ES-I3 (cell line): ENCODE results near the gene ANKRD60.

Experiments
- H3K36me3 ChIP-seq: 2 replicates; pipeline ENCODE4 v1.6.1; 2013; ENCODE audit warnings: mild to moderate bottlenecking, low read length, control low read depth, moderate library complexity; ENCODE audit not compliant: insufficient read depth
- H3K4me1 ChIP-seq: 2 replicates; pipeline ENCODE4 v1.6.1; 2013; ENCODE audit warnings: mild to moderate bottlenecking, control low read depth, low read length; ENCODE audit not compliant: insufficient read depth
- H3K9ac ChIP-seq: 2 replicates; pipeline ENCODE4 v1.6.1; 2013; ENCODE audit warnings: low read depth, mild to moderate bottlenecking, low read length, moderate library complexity
- H3K9me3 ChIP-seq: 2 replicates; pipeline ENCODE4 v1.6.1; 2013; ENCODE audit warnings: mild to moderate bottlenecking, low read length, moderate library complexity; ENCODE audit not compliant: control insufficient read depth, insufficient read depth

ANKRD60 gene, protein sequence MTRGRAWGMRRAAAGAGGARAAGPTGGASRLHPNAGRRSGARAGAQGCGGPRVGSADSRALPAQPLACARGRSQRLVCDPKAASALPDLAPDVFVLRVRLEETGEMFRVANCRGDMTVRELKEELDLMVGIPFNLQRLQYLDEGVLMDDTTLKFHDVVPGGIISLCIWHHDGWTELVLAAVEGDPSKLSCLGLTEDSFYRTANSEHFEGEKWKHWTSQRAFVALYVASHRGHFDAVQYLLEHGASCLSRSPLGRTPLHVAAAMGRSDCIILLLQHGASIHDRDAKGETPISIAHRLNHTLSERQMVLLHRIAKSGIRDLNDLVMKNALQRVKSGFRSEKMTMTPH

DNA sequence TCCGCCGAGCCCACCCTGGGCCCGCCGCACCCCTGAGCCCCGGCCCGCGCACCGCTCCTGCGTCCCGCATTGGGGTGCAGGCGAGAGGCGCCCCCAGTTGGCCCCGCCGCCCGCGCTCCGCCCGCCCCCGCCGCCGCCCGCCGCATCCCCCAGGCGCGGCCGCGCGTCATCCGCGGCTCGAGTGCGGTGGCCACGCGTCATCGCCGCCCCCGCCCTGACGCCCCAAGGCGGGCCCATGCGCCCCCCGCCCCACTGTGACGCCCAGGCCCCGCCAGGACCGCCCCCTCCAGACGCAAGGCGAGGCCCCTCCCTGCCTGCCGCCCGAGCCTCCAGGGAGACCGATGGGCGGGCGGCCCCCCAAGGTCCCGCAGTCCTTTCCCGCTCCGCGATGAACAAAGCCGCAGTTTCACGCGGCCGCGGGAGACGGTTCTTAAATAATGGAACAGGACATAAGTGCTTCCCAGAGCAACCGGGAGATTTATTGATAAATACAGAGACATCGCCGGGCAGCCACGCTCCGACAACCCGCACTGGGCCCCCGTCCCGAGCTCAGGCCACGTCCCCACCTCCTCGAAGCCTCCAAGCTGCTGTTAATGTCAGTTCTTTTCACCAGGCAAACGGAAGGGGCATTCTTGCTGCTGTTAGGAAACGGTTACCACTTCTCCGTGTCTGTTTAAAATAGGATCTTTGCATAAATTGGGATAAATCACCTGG lies at the start of gene ANKRD60:
ANKRD60 (minus strand) TSS at position 170 of the 714 bp plus-strand sequence; CDS start at position 170, 0 bp downstream.
- Histone ChIP-seq H3K9ac (peak within 1 kb of the TSS; percentile 64), H3K9me3 (no peaks in the 10 kb centered on the region), H3K4me1 (no peaks in the 10 kb centered on the region), H3K36me3 (no peaks in the 10 kb centered on the region)

DNA sequence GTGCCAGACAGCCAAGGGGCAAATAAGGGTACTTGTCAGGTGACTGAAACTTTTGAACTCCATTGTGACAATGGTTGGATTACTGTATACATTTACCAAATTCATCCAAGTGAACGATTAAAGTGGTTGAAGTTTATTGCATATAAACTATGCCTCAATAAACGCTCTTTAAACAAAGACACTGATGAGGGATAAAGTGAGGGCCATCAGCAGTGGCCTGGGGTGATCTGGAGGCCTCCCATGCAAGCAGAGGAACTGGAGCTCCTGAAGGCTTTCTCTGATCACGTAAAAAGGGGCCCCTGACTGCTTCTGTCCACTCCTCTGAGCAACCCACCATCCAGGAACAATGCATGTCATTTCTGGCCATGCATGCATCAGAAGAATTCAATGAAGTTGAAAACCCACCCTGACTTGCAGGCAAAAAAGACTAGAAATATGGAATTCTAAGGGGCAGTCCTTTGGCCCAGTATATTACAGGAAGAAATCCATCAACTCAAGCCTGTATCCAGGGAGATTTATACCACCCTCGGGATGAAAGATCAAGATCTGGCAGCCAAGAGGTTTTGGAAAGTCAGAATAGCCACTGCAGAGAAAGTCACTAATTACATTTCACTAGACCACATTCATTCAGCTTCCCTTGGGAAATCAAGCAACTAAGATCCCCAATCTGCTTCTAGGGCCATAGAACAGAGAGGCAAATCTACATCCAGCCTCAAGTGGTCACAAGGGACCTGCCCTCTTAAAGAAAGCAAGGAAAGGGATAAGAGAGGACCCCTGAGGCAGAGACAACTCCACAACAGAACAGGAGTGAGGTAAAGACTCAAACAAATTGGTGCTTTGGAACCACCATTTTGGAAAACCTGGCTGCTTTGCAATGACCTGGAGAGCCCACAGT lies 49.4 kb upstream of the ANKRD60 start:
- Histone ChIP-seq H3K4me1 (no peaks in the 10 kb centered on the region), H3K36me3 (peaks cover 3% of the 10 kb centered on the region; the same call in 1 of the 2 replicates), H3K9ac (no peak overlapping the region), H3K9me3 (no peaks in the 10 kb centered on the region)

DNA sequence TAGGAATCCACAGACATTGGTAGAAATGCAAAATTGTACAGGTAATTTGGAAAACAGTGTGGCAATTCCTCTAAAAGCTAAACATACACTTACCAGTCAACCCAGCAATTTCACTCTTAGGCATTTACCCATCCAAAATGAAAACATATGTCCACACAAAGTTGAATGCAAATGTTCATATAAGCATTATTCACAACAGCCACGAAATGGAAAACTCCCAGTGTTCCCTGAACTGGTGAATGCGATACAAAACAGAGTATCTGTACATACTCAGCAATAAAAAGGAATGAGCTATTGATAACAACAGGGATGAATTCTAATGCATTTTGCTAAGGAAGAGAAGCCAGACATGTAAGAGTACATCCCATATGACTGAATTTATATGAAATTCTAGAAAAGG lies 48.7 kb upstream of the ANKRD60 start:
- Histone ChIP-seq H3K9ac (no peak overlapping the region), H3K4me1 (no peaks in the 10 kb centered on the region), H3K36me3 (peaks cover 3% of the 10 kb centered on the region; the same call in 1 of the 2 replicates), H3K9me3 (no peaks in the 10 kb centered on the region)

- Histone ChIP-seq H3K9ac (no peak overlapping the region), H3K36me3 (peaks cover 3% of the 10 kb centered on the region; the same call in 1 of the 2 replicates), H3K4me1 (no peaks in the 10 kb centered on the region), H3K9me3 (no peaks in the 10 kb centered on the region)
These were observed 45.9 kb upstream of the ANKRD60 start for GRCh38 chr20:58274384-58274783.

- no peaks in the 10 kb centered on the region for H3K9me3 ChIP-seq
- H3K4me1 ChIP-seq = no peaks in the 10 kb centered on the region
- H3K36me3 ChIP-seq = peaks cover 3% of the 10 kb centered on the region; the same call in 1 of the 2 replicates
- H3K9ac ChIP-seq = no peak overlapping the region
These were observed 43.3 kb upstream of the ANKRD60 start for GRCh38 chr20:58271606-58272351.

DNA sequence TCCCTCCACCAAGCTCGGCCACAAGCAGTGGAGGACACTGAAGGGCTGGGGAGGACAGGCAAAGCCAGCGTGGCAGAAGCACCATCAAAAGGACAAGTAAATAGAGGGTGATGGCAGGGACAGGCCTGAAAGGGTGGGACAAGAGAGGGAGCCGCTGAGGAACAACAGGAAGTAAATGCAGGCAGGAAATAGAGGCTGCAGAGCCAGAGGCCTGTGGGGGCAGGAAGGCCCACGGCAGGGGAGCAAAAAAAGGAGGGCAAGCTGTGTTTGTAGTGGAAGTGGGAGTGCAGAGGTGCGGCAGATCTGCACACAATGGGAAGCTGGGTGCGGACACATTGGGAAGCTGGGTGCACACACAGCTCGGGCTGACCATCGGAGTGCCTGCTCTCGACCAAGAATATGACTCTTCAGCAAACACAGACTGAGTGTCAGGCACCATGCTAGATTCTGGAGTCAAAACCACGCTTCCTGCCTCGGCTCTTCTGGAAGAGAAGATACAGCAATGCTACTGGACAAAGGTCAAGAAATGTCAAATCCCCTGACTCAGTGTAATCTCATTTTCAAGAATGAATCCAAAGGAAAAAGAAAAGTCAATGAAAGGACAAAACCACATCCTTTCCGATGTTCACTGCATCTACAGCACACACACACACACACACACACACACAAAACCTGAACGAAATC lies 40.6 kb upstream of the ANKRD60 start:
- no peaks in the 10 kb centered on the region for H3K9me3 ChIP-seq
- H3K9ac ChIP-seq = no peak overlapping the region
- H3K4me1 ChIP-seq = no peaks in the 10 kb centered on the region
- H3K36me3 ChIP-seq = peaks cover 4% of the 10 kb centered on the region

DNA sequence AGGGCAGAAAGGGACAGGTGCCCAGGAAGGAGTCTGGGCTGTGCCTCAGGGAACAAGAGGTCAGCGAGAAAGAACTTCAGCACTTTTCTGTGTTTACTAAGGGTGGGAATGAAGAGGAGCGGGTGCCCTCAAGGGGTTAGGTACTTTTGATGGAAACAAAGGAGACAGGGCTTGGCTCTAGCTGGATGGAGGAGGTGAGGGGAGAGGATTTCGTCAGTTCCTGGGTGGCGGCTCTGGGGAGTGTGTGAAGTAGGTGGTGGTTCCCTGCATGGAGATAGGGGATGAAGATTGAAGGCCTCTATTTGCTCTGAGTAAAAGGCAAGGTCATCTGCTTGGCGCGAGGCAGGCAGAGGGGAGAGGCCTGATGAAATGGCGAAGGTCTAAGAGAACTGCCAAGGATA lies 40.0 kb upstream of the ANKRD60 start:
- Histone ChIP-seq H3K9me3 (no peaks in the 10 kb centered on the region), H3K9ac (no peak overlapping the region), H3K36me3 (peaks cover 7% of the 10 kb centered on the region), H3K4me1 (no peaks in the 10 kb centered on the region)

DNA sequence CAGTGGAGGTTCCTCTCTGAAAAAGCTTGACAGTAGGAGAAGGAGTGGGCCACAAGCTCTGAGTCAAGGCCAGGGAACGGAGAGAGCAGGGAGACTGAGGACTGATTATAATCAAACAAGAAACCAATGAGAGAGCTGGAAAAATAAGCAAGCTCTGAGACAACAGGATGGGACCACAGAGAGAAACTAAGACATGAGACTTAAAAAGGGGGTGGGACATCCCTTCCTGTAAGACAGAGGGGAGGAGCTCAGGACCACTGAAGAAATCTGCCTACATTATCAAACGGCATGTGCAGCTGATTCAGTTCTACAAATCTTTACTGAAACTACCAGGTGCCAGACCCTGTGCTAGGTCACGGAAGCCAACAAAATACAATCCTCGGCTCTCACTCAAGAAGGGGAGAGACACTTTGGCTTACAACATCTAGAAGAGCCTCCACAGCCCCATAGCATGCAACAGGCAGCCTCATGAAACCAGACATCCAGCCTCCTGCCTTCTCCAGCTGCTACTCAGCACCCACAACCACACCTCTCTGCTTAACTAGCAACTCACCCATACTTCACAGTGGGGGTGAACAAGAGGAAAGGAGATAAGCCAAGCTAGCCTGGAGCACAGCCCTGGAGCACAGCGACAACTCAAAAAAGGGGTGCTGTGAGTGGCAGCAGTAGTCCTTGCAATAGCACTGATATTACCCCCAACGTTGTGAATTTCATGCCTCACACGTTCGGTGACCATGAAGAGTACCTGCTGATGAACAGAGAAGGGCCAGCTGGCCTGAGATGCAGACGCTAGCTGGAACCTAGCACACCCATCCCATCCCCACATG lies 39.1 kb upstream of the ANKRD60 start:
- Histone ChIP-seq H3K9me3 (no peaks in the 10 kb centered on the region), H3K36me3 (peaks cover 11% of the 10 kb centered on the region), H3K9ac (no peak overlapping the region), H3K4me1 (no peaks in the 10 kb centered on the region)

DNA sequence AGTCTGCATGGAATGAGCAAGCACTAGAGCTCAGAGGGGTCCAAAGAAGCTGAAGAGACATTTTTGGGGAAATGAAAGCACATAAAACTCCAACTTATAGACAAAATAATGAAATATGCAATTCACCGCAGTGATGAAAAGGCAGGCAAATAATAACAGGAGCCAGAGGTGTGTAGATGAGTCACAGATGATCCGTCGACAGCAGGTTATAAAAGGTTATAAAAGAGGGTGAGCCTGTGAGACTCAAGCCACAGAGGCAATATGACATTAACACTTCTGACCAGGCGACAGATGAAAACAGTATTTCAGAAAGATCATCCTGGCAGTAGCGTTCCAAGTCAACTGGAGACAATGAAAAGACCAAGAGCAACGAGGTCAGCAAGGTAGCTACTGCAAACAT lies 35.8 kb upstream of the ANKRD60 start:
- Histone ChIP-seq H3K9ac (no peak overlapping the region), H3K4me1 (peaks cover 4% of the 10 kb centered on the region; the same call in 1 of the 2 replicates), H3K36me3 (peaks cover 11% of the 10 kb centered on the region), H3K9me3 (no peaks in the 10 kb centered on the region)

- peaks cover 11% of the 10 kb centered on the region for H3K36me3 ChIP-seq
- H3K4me1 ChIP-seq = peaks cover 9% of the 10 kb centered on the region; the same call in 1 of the 2 replicates
- H3K9me3 ChIP-seq = no peaks in the 10 kb centered on the region
- H3K9ac ChIP-seq = no peak overlapping the region
These were observed 33.2 kb upstream of the ANKRD60 start for GRCh38 chr20:58261660-58262059.

- Histone ChIP-seq H3K9me3 (no peaks in the 10 kb centered on the region), H3K9ac (no peak overlapping the region), H3K36me3 (peaks cover 11% of the 10 kb centered on the region; the same call in 1 of the 2 replicates), H3K4me1 (peaks cover 10% of the 10 kb centered on the region; the same call in 1 of the 2 replicates)
These were observed 31.6 kb upstream of the ANKRD60 start for GRCh38 chr20:58260006-58260405.

DNA sequence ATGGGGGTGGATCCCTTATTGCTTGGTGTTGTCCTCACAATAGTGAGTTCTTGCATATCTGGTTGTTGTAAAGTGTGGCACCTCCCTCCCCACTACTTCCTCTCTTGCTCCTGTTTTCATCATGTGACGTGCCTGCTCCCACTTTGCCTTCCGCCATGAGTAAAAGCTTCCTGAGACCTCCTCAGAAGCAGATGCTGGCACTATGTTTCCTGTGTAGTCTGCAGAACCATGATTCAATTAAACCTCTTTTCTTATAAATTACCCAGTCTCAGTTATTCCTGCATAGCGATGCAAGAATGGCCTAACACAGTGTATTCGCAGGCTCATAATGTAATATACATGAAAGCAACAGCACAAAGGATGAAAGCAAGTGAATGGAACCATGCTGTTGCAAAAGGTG lies 28.4 kb upstream of the ANKRD60 start:
- Histone ChIP-seq H3K36me3 (no peaks in the 10 kb centered on the region; the same call in 1 of the 2 replicates), H3K9me3 (no peaks in the 10 kb centered on the region; the same call in 1 of the 2 replicates), H3K4me1 (peaks cover 11% of the 10 kb centered on the region; the same call in 1 of the 2 replicates), H3K9ac (no peak overlapping the region)
